ENCODE measurements around the gene SPCS2. TPM values are rescaled to one million over a fixed set of nuclear protein-coding genes. Genes with fewer than 3 reads are reported as not detected.

The SPCS2 gene
- polyA plus RNA-seq, 1 donor from 2014 or later, result 84.7 TPM

DNA sequence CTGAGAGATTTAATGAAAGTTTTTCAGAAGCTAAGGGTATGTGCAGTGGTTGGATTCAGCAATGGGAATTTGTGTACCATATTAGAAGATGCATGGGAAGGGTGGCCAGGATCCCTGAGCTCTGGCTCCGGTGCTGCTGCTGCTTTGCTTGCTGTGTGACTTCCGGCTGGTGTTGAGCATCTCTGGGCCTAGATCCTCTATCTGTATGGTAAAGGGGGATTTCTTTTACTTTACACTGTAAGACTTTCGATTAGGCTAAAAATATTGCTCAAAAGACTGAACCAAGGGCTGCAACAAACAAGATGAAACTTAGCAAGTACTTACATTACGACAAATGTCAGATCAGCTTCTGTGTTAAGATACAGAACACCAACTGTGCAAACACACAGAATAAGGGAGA is 39.3 kb upstream of the SPCS2 start:
- no peak overlapping the region for H3K9ac ChIP-seq (ENCODE audit: low read length)
- H3K9me3 ChIP-seq (ENCODE audit: low read length), result no peaks in the 10 kb centered on the region
- H4K20me1 ChIP-seq (ENCODE audit: insufficient read depth), result no peaks in the 10 kb centered on the region
- H3K4me3 ChIP-seq (ENCODE audit: low read length), result no peak overlapping the region
- no peaks in the 10 kb centered on the region for H3K9me2 ChIP-seq (ENCODE audit: insufficient read depth, low read length)
- H3K27ac ChIP-seq (ENCODE audit: low read length), result no peak overlapping the region
- H3K36me3 ChIP-seq (ENCODE audit: insufficient read depth, low read length), result no peaks in the 10 kb centered on the region
- H2AFZ ChIP-seq (ENCODE audit: low read depth, low read length), result no peak overlapping the region
- H3K4me2 ChIP-seq (ENCODE audit: low read length), result no peak overlapping the region
- H3K79me2 ChIP-seq (replicated peaks; ENCODE audit: insufficient read depth, low read length), result no peaks in the 10 kb centered on the region
- TF ChIP-seq EZH2 (IDR thresholded peaks at IDR 0.05; ENCODE audit: borderline replicate concordance, insufficient read depth, low read length, poor library complexity, severe bottlenecking), result no peak
- H3F3A ChIP-seq (ENCODE audit: insufficient read depth, low read length, poor library complexity, severe bottlenecking), result no peaks in the 10 kb centered on the region
- no peaks in the 10 kb centered on the region for H3K27me3 ChIP-seq (ENCODE audit: insufficient read depth, low read depth, low read length)

DNA sequence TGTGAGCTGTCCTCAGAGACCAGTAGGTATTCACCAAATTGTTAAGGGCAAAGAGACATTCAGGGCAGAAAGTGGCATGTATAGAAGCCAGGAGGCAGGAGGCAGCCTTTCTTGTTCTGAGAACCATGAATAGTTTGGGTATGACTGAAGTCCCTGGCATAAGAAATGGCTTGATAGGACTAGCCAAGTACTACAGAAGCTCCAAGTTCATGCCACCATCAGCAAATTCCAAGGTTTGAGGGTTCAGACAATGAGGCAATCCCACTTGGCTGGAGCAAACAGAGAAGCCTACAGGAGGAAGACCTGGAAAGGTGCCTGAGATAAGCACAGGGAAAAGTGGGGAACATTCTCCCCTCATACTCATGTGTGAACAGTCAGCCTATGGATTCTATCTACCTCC is 25.9 kb upstream of the SPCS2 start:
- H3K9me3 ChIP-seq (ENCODE audit: low read length), result no peaks in the 10 kb centered on the region
- no peak overlapping the region for H3K27ac ChIP-seq (ENCODE audit: low read length)
- no peaks in the 10 kb centered on the region for H3K27me3 ChIP-seq (ENCODE audit: insufficient read depth, low read depth, low read length)
- H3K4me2 ChIP-seq (ENCODE audit: low read length), result no peak overlapping the region
- no peaks in the 10 kb centered on the region for H3K79me2 ChIP-seq (replicated peaks; ENCODE audit: insufficient read depth, low read length)
- no peaks in the 10 kb centered on the region for H3K9me2 ChIP-seq (ENCODE audit: insufficient read depth, low read length)
- TF ChIP-seq SMC3 (conservative IDR thresholded peaks at IDR 0.05; ENCODE audit: poor library complexity), result no peak
- no peak for TF ChIP-seq MXI1 (conservative IDR thresholded peaks at IDR 0.05; ENCODE audit: poor library complexity, severe bottlenecking)
- TF ChIP-seq POLR2AphosphoS5 (IDR thresholded peaks at IDR 0.05), result no peak
- TF ChIP-seq EZH2 (IDR thresholded peaks at IDR 0.05; ENCODE audit: borderline replicate concordance, insufficient read depth, low read length, poor library complexity, severe bottlenecking), result no peak
- TF ChIP-seq, protein P1, sequence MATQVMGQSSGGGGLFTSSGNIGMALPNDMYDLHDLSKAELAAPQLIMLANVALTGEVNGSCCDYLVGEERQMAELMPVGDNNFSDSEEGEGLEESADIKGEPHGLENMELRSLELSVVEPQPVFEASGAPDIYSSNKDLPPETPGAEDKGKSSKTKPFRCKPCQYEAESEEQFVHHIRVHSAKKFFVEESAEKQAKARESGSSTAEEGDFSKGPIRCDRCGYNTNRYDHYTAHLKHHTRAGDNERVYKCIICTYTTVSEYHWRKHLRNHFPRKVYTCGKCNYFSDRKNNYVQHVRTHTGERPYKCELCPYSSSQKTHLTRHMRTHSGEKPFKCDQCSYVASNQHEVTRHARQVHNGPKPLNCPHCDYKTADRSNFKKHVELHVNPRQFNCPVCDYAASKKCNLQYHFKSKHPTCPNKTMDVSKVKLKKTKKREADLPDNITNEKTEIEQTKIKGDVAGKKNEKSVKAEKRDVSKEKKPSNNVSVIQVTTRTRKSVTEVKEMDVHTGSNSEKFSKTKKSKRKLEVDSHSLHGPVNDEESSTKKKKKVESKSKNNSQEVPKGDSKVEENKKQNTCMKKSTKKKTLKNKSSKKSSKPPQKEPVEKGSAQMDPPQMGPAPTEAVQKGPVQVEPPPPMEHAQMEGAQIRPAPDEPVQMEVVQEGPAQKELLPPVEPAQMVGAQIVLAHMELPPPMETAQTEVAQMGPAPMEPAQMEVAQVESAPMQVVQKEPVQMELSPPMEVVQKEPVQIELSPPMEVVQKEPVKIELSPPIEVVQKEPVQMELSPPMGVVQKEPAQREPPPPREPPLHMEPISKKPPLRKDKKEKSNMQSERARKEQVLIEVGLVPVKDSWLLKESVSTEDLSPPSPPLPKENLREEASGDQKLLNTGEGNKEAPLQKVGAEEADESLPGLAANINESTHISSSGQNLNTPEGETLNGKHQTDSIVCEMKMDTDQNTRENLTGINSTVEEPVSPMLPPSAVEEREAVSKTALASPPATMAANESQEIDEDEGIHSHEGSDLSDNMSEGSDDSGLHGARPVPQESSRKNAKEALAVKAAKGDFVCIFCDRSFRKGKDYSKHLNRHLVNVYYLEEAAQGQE (IDR thresholded peaks at IDR 0.05; ENCODE audit: borderline replicate concordance), result no peak
- no peak overlapping the region for H2AFZ ChIP-seq (ENCODE audit: low read depth, low read length)
- H3K36me3 ChIP-seq (ENCODE audit: insufficient read depth, low read length), result no peaks in the 10 kb centered on the region
- H3K4me3 ChIP-seq (ENCODE audit: low read length), result no peak overlapping the region
- no peaks in the 10 kb centered on the region for H3F3A ChIP-seq (ENCODE audit: insufficient read depth, low read length, poor library complexity, severe bottlenecking)
- H4K20me1 ChIP-seq (ENCODE audit: insufficient read depth), result no peaks in the 10 kb centered on the region
- H3K9ac ChIP-seq (ENCODE audit: low read length), result no peak overlapping the region

DNA sequence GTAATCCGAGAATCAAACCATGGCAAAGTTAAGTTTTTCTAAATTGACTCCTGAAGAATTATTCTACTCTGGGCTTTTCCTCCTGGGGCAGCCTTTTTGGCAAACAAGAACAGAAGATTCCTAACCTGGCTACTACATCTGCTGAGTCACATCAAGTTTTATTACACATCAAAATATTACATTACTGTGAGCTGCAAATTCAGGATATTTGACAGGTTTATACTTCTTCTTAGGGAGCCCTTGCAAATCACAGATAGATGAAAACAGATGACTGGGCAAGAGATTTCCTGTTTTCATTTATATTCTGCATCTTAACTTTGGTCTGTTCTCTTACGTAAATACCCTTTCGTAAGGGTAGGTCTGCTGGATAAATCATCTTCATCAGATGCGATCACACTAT is 23.8 kb upstream of the SPCS2 start:
- TF ChIP-seq, protein P1 (IDR thresholded peaks at IDR 0.05; ENCODE audit: borderline replicate concordance), result no peak
- no peak for TF ChIP-seq EZH2 (IDR thresholded peaks at IDR 0.05; ENCODE audit: borderline replicate concordance, insufficient read depth, low read length, poor library complexity, severe bottlenecking)
- Histone ChIP-seq H2AFZ (ENCODE audit: low read depth, low read length) (no peak overlapping the region), H3K36me3 (ENCODE audit: insufficient read depth, low read length) (no peaks in the 10 kb centered on the region), H3K79me2 (replicated peaks; ENCODE audit: insufficient read depth, low read length) (no peaks in the 10 kb centered on the region), H3K27me3 (ENCODE audit: insufficient read depth, low read depth, low read length) (no peaks in the 10 kb centered on the region), H3K4me2 (ENCODE audit: low read length) (no peak overlapping the region), H3K9me2 (ENCODE audit: insufficient read depth, low read length) (no peaks in the 10 kb centered on the region), H4K20me1 (ENCODE audit: insufficient read depth) (no peaks in the 10 kb centered on the region), H3K4me3 (ENCODE audit: low read length) (no peak overlapping the region), H3F3A (ENCODE audit: insufficient read depth, low read length, poor library complexity, severe bottlenecking) (no peaks in the 10 kb centered on the region), H3K27ac (ENCODE audit: low read length) (no peak overlapping the region), H3K9me3 (ENCODE audit: low read length) (no peaks in the 10 kb centered on the region), H3K9ac (ENCODE audit: low read length) (no peak overlapping the region)

Data from neural cell (in vitro differentiated cells).